GM21367 (cell line): ENCODE measurements around the gene CYP2F1.
"Not testable (repeated sequence)": the region's sequence is repeated elsewhere in the genome, so short reads cannot be mapped to it uniquely, and the experiment has no call there.

Source experiments
- ATAC-seq: cut with Tn5 transposase; IDR thresholded peaks from one replicate; pipeline ENCODE4 v1.9.1; 2021; ENCODE audit not compliant: unreplicated experiment

CYP2F1 gene

GRCh38 chr19:41126765-41127203 lies 12.6 kb downstream of the CYP2F1 start:
- not testable (repeated sequence) for ATAC-seq

- not testable (repeated sequence) for ATAC-seq
Measured at GRCh38 chr19:41127362-41127761, 13.1 kb downstream of the CYP2F1 start.

GRCh38 chr19:41127801-41128300 lies 13.6 kb downstream of the CYP2F1 start:
- ATAC-seq, result not testable (repeated sequence)

- no peak for ATAC-seq
Measured at GRCh38 chr19:41128692-41129091, 14.5 kb downstream of the CYP2F1 start.

DNA sequence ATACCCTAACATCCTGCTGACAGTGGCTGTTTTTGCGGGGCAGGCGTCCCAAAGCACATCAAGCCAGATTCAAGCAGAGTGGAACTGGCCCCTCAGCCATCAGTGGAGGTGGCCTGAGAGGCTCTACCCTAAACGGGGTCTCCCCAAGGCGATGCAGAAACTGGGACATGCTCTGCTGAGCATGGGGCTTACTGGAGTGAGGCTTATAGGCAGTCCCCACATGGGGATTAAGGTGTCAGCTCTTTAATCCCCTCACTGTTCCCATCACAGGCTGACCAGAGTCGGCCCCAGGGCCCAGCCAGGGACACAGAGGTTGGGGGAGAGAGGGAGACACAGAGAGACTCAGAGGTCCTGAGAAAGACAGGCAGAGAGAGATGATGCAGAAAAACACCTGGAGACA lies 17.0 kb downstream of the CYP2F1 start:
- no peak for ATAC-seq

GRCh38 chr19:41133260-41133659 lies 19.0 kb downstream of the CYP2F1 start:
- no peak for ATAC-seq

GRCh38 chr19:41134616-41135015 lies 20.4 kb downstream of the CYP2F1 start:
- ATAC-seq, result no peak

- not testable (repeated sequence) for ATAC-seq
Measured at GRCh38 chr19:41135390-41136384, 21.5 kb downstream of the CYP2F1 start.

- no peak for ATAC-seq
Measured at GRCh38 chr19:41136636-41137455, 22.6 kb downstream of the CYP2F1 start.

- no peak for ATAC-seq
Measured at GRCh38 chr19:41144403-41144802, 30.2 kb downstream of the CYP2F1 start.

DNA sequence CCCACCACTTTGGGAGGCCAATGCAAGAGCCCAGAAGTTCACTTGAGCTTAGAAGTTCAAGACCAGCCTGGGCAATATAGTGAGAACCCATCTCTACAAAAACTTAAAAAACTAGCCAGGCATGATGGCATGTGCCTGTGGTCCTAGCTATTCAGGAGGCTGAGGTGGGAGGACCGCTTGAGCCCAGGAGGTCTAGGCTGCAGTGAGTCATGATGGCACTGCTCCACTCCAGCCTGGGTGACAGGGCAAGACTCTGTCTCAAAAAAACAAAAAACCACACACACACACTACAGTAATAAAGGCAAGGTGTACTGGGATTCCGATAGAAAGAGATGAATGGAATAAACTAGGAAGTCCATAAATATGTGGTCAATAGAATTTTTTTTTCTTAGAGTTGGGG lies 35.6 kb downstream of the CYP2F1 start:
- ATAC-seq, result no peak

GRCh38 chr19:41150986-41151385 lies 36.8 kb downstream of the CYP2F1 start:
- ATAC-seq, result not testable (repeated sequence)

GRCh38 chr19:41154060-41154459 lies 39.8 kb downstream of the CYP2F1 start:
- ATAC-seq, result no peak

GRCh38 chr19:41156207-41156606 lies 42.0 kb downstream of the CYP2F1 start:
- ATAC-seq, result no peak

DNA sequence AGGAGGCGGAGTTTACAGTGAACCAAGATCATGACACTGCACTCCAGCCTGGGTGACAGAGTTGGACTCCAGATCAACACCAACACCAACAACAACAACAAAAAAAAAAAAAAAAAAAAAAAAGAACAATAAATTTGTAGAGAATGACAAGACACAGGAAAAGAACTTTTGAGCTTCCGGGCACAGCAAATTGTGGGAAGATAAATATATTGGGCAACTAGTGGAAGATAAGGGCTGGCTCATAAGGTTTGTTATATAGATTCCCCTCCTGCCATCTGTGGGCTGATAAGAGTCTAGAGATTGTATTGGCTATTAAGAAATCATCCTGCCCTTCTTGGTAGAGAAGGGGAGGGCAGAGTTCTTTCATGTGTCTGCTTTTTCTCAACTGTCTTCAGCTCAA lies 45.6 kb downstream of the CYP2F1 start:
- no peak for ATAC-seq

- no peak for ATAC-seq
Measured at GRCh38 chr19:41161903-41162302, 47.7 kb downstream of the CYP2F1 start.

DNA sequence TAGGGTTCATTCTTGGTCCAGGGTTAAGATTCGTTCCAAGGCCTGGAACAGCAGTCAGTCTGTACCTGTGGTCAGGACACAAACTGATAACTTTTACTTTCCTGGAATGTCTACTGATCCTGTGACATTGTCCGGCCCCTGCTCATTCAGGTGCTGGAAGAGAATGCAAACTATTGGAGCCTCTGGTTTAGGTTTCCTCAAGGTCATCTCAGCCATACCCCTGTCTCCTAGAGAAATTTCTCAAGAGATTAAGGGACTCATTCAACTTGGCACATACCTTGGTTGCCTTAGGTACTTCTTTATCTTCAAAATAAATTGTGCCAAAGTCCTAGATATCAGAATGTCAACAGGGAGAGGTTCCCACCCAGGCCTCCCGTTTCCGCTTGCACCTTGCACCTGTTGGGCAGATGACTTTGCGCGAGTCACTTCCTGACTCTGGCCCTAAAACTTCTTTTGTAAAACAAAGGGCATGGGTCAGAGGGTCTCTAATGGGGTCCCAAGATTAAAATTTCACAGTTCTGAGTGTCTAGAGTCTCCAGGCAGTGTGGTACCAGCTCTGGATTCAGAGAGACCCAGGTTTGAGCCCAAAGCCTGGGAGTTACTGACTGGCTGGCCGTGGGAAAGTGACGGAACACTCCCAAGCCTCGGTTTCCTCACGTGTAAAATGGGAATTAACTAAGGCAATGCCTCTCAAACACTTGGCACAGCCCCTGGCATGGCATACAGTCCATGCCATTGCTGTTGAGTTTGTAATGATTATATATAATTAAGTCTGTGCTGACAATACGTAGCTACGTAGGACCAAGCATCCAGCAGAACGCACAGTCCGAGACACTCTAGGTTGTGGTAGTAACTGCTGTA lies 52.9 kb downstream of the CYP2F1 start:
- no peak for ATAC-seq

GRCh38 chr19:41172297-41173164 lies 58.3 kb downstream of the CYP2F1 start:
- no peak for ATAC-seq

- ATAC-seq, result no peak
Measured at GRCh38 chr19:41174297-41174928, 60.2 kb downstream of the CYP2F1 start.
